ENCODE results near the gene TSN.
"Not testable (repeated sequence)": the region's sequence is repeated elsewhere in the genome, so short reads cannot be mapped to it uniquely, and the experiment has no call there.

DNA sequence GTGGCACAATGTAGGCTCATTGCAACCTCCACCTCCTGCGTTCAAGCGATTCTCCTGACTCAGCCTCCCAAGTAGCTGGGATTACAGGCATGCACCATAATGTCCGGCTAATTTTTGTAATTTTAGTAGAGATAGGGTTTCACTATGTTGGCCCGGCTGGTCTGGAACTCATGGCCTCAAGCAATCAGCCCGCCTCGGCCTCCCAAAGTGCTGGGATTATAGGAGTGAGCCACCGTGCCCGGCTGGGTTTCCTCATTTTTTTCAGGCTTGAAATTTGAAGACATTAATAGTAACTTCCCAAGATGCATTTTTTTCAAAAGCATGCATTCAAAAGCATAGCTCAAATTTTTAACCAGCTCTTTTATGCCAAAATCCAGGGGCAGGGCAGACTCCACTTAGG lies 52.3 kb downstream of the TSN start:
- TF ChIP-seq, protein P1, sequence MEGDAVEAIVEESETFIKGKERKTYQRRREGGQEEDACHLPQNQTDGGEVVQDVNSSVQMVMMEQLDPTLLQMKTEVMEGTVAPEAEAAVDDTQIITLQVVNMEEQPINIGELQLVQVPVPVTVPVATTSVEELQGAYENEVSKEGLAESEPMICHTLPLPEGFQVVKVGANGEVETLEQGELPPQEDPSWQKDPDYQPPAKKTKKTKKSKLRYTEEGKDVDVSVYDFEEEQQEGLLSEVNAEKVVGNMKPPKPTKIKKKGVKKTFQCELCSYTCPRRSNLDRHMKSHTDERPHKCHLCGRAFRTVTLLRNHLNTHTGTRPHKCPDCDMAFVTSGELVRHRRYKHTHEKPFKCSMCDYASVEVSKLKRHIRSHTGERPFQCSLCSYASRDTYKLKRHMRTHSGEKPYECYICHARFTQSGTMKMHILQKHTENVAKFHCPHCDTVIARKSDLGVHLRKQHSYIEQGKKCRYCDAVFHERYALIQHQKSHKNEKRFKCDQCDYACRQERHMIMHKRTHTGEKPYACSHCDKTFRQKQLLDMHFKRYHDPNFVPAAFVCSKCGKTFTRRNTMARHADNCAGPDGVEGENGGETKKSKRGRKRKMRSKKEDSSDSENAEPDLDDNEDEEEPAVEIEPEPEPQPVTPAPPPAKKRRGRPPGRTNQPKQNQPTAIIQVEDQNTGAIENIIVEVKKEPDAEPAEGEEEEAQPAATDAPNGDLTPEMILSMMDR (IDR thresholded peaks at IDR 0.05) = not testable (repeated sequence)
- not testable (repeated sequence) for TF ChIP-seq POLR2A (IDR thresholded peaks at IDR 0.05)
